HL-60 (cell line): Measurements from ENCODE around the gene NIT1.

Experiments used
- DNase-seq, 2 experiments: peaks; one replicate each; pipeline ENCODE4 v3.0.0-alpha.2; 2010 to 2020; ENCODE audit warnings: low read depth in 1 of 2, low spot score in 1 of 2
- H3K27ac ChIP-seq: fragments of 250-450 bp; sonication (Bioruptor Pico); replicated peaks from 2 replicates; pipeline ENCODE4 v1.5.1; 2020; ENCODE audit warnings: mild to moderate bottlenecking, moderate library complexity
- H3K27me3 ChIP-seq: fragments of 250-450 bp; sonication (Bioruptor Pico); 2 replicates; pipeline ENCODE4 v1.5.1; 2021; ENCODE audit warnings: mild to moderate bottlenecking, moderate library complexity; ENCODE audit not compliant: insufficient read depth, poor library complexity, severe bottlenecking
- H3K4me3 ChIP-seq: replicated peaks from 2 replicates; pipeline ENCODE4 v1.5.1; 2011; ENCODE audit warnings: mild to moderate bottlenecking, control low read depth, low read length; ENCODE audit not compliant: insufficient read depth
- GABPA ChIP-seq: IDR thresholded peaks from 2 replicates; pipeline ENCODE4 v1.6.1; 2012; ENCODE audit warnings: low read depth
- POLR2AphosphoS5 ChIP-seq: IDR thresholded peaks from 2 replicates; pipeline ENCODE4 v1.6.1; 2012; ENCODE audit warnings: low read depth
- REST ChIP-seq: IDR thresholded peaks from 2 replicates; pipeline ENCODE4 v1.6.1; 2012; ENCODE audit warnings: low read depth; ENCODE audit not compliant: insufficient replicate concordance
- SPI1 ChIP-seq: IDR thresholded peaks from 2 replicates; pipeline ENCODE4 v1.6.1; 2012; ENCODE audit warnings: low read depth, mild to moderate bottlenecking, borderline replicate concordance
- TF ChIP-seq, protein P1 (sequence below): IDR thresholded peaks from one replicate; pipeline ENCODE4 v1.5.1; 2011; ENCODE audit warnings: low read length, control low read depth, inconsistent platforms; ENCODE audit not compliant: insufficient read depth

Gene NIT1

DNA sequence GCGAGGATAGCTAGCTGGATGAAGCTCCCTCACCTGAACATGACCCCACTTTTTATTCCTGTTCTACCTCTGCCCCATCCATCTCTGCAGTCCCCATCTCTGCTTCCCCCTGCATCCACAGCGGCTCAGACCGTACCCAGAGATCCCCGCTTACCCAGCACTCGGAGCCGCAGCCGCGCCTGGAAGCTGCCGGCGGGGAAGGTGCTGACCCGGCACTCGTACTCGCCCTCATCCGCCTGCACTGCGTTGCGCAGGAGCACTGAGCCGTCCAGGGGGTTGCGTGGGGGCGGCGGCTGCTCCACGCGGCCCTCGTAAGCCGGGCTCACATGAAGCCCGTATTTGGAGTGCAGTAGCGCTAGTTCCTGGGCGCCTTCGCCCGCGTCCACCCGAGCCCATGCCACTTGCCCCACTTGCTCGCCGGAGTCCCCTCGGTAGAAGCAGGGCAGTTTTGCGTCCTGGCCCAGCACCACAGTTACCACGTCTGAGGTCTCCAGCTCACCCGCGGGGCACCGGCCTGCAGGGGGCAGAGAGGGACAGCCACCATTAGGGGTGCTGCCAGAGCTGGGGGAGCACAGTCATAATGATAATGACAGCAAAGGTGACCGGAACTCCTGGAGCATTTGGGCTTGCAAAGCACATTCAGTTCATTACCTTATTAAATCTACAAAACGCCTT lies 38.3 kb upstream of the NIT1 start:
- TF ChIP-seq GABPA (no peak), REST (no peak), POLR2AphosphoS5 (no peak), SPI1 (no peak)
- TF ChIP-seq, protein P1, sequence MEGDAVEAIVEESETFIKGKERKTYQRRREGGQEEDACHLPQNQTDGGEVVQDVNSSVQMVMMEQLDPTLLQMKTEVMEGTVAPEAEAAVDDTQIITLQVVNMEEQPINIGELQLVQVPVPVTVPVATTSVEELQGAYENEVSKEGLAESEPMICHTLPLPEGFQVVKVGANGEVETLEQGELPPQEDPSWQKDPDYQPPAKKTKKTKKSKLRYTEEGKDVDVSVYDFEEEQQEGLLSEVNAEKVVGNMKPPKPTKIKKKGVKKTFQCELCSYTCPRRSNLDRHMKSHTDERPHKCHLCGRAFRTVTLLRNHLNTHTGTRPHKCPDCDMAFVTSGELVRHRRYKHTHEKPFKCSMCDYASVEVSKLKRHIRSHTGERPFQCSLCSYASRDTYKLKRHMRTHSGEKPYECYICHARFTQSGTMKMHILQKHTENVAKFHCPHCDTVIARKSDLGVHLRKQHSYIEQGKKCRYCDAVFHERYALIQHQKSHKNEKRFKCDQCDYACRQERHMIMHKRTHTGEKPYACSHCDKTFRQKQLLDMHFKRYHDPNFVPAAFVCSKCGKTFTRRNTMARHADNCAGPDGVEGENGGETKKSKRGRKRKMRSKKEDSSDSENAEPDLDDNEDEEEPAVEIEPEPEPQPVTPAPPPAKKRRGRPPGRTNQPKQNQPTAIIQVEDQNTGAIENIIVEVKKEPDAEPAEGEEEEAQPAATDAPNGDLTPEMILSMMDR, result no peak
- no peak overlapping the region for H3K27ac ChIP-seq
- no peaks in the 10 kb centered on the region for H3K27me3 ChIP-seq
- no peak overlapping the region for H3K4me3 ChIP-seq
- no peak for DNase-seq

DNA sequence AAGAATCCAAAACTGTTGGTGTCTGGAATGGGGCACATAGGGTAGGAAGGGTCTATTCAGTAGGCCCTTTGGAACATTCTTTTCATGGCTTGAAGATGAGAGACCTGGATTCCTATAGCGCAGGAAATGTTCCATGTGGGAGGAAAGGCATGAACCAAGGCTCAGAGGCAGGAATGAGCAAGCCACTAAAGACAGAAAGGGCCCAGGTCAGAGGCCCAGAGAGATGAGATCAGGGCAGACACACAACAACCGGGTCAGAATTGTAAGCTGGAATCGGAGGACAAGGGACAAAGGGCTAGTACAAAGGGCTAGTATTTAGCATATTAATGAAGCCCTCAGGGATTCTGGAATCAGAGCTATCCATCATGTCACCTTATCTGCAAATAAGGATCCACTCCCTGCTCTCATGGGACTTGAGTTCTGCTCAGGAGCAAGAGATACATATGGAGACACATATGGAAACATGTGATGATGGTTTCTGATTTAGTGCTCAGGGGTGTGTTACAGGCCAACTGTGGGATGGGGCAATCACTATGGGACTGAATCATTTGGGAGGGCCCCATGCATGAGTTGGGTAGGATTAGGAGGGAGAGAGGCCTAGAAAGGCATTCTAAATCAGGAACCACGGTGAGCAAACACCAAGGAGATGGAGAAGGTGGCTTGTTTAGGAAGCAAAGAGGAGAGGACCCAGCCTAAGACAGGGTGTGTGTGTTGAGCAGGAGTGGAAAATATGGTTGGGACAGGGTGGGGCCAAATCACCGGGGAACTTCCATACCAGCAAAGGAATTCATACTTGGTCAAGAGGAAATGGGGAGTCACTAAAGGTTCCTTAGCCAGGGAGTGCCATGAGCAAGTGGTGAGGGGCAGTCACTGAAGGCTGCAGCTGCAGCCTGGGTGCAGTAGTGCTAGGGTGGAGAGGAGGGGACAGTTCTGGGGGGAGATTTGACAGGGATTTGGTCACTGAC lies 37.2 kb upstream of the NIT1 start:
- TF ChIP-seq GABPA (no peak), REST (no peak), SPI1 (no peak), POLR2AphosphoS5 (no peak)
- TF ChIP-seq, protein P1, result no peak
- Histone ChIP-seq H3K4me3 (no peak overlapping the region), H3K27ac (no peak overlapping the region), H3K27me3 (no peaks in the 10 kb centered on the region)
- no peak for DNase-seq

- Histone ChIP-seq H3K27me3 (no peaks in the 10 kb centered on the region), H3K4me3 (no peak overlapping the region), H3K27ac (no peak overlapping the region)
- TF ChIP-seq, protein P1, result no peak
- TF ChIP-seq REST (no peak), GABPA (no peak), SPI1 (no peak), POLR2AphosphoS5 (no peak)
- DNase-seq, result no peak
These were observed 36.4 kb upstream of the NIT1 start for GRCh38 chr1:161081519-161081918.
